ENCODE measurements around the gene DIRAS1.

Gene DIRAS1, protein sequence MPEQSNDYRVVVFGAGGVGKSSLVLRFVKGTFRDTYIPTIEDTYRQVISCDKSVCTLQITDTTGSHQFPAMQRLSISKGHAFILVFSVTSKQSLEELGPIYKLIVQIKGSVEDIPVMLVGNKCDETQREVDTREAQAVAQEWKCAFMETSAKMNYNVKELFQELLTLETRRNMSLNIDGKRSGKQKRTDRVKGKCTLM

GRCh38 chr19:2720777-2721569, at the start of gene DIRAS1:
Gene DIRAS1 (minus strand): TSS chr19:2721372. CDS start chr19:2717806, 3,566 bp downstream.
- DNase-seq (ENCODE audit: low read depth in 2 of 2), result no peak

DNA sequence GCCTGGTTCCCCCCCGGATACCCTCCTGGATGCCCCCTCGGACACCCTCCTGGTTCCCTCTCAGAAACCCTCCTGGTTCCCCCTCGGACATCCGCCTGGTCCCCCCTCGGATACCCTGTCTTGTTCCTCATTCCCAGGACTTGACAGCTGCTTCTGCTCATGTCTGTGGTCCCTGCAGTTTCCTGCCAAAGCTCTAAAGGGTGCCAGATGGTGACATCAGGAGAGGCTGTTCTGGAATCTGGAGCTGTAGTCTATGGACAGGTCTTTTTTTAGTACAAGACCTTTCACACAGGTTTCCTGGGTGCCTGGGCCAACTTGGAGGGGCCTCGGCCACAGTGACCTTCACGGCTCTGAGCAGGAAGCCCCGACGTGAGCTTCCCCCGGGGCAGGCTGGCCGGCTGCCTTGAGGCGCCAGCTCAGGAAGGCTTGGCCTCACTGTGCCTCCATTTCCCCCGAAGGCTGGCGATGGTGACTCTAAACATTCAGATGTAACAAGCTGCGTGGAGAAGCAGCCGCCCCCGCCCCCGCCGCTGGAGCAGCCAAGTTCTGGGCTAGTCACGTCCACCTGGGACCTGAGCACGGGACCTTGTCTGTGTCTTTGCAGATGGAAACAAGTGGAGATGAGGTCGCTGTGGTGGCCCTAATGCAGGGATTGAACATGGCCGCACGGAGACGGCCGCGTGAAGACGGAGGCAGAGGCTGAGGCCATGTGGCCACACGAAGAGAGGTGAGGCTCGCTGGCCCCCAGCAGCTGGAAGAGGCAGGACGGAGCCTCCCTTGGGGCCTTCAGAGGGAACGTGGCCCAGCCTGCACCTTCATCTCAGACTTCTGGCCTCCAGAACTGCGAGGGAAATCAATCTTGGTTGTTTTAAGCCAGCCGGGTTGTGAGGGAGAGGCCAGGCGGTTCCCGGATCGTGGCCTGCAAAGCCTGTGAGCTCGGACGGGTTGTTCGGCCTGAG, 49.2 kb upstream of the DIRAS1 start:
- no peak for DNase-seq (ENCODE audit: low read depth in 2 of 2)

DNA sequence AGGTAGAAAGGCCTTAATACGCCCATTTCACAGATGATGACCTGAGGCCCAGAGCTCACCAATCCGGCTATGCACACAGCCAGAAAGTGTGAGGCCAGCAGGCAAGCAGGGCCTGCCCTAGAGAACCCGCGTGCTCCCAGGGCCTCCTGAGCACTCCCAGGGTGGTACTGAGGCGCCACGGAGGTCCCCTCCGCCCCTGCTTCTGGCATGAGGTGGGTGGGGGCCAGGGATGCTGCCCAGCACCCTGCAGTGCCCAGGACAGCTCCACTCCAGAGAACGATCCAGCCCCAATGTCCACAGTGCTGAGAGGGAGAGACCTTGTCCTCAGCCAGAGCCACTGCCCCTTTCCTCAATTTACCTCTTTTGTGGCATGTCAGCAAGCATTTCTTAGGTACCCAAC, 48.0 kb upstream of the DIRAS1 start:
- DNase-seq (ENCODE audit: low read depth in 2 of 2), result no peak

- no peak for DNase-seq (ENCODE audit: low read depth in 2 of 2)
Measured at GRCh38 chr19:2768365-2769132, 47.4 kb upstream of the DIRAS1 start.

DNA sequence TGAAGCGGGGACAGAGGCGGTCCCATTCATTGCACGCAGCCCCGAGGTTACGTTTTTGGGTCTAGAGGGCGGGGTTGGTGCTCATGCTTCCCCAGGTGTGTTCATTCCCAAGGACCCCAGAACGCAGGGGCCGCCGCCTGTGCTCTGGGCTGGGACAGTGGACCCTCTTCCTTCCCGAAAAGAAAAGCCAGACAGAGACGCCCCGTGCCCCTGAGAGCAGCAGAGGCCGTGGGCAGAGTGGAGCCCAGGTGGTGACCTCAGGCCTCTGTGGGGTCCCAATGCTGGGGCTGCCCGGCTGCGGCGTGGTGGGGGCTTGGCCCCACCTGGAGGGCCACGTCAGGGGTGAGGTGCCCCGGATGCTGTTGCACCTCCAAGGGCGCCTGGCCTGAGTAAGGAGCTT, 46.5 kb upstream of the DIRAS1 start:
- no peak for DNase-seq (ENCODE audit: low read depth in 2 of 2)

DNA sequence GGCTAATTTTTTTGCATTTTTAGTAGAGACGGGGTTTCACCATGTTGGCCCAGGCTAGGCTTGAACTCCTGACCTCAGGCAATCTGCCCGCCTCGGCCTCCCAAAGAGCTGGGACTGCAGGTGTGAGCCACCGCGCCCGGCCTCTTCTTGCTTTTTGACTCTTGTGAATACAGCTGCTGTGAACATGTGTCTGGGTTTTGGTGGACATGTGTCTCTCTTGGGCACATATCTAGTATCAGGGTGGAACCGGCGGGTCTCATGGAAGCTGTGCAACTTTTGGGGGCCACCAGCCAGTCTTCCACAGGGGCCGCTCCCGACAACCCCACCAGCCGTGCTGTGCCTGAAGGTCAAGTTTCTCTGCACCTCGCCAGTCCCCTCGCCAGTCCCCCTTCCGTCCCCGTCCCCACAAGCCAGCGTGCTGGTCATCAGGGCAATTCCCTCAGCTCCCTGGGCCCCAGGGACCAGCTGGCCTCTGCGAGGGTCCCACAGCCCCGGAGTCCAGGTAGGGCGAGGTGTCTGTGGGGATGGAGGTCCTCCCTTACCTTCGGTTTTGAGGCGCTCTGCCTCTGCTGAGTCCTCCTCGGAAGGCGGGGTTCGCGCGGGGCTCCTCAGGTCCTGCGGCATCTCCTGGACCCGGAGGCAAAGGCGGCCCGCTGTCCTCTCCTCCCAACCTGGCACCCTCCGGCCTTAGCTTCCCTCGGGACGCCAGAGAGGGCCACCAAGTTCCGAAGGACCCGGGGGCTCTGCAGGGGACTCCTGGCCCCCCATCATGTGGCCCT, 45.6 kb upstream of the DIRAS1 start:
- DNase-seq (ENCODE audit: low read depth in 2 of 2), result no peak

- no peak for DNase-seq (ENCODE audit: low read depth in 2 of 2)
Measured at GRCh38 chr19:2765376-2765775, 44.2 kb upstream of the DIRAS1 start.

DNA sequence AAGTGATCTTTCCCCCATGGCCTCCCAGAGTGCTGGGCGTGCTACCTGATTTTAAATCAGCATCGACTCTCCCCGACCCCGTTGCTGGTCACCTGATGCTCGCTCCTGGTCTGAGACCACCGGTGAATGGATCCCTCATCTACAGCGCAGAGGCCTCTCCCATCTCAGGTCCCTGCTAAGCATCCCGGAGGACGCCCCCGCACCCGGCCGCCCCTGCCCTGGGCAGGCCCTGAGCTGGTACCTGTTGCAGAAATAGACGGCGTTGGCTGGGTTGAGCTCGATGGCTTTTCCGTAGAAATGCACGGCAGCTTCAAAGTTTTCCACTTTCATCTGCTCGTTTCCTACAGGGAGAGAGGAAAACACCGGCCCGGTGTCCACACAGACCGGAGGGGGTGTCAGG, 43.8 kb upstream of the DIRAS1 start:
- no peak for DNase-seq (ENCODE audit: low read depth in 2 of 2)

GRCh38 chr19:2763687-2764086, 42.5 kb upstream of the DIRAS1 start:
- DNase-seq (ENCODE audit: low read depth in 2 of 2), result no peak

DNA sequence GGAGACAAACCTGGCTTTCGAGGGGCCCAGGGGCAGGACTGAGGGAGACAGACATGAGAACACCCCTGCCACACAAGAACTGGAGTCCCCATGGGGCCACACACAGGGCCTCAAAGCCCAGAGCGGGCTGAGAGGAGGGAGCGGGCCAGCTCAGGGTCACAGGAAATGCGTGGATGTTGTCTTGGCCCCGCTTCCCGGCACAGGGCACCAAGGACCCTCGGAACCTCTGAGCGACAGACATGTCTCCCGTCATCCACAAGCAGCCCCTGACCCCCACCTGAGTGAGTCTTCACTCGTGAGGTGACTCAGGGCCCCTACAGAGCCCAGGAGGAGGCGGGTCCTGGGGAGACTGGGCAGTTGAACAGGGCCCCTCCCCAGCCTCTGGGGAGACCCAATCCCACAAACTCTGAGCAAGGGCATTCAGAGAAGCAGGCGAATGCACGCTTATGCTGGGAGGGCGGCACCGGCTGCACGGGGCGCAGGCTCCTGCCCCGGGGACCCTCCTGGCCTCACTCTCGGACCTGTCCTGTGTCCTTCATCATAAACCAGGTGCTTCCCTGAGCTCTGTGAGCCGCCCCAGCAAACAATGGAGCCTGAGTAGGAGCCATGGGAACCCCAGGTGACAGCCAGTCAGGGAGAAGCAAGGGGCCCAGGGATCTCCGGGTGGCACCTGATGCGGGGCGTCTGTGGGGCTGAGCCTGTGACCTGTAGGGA, 41.8 kb upstream of the DIRAS1 start:
- DNase-seq (ENCODE audit: low read depth in 2 of 2), result no peak

DNA sequence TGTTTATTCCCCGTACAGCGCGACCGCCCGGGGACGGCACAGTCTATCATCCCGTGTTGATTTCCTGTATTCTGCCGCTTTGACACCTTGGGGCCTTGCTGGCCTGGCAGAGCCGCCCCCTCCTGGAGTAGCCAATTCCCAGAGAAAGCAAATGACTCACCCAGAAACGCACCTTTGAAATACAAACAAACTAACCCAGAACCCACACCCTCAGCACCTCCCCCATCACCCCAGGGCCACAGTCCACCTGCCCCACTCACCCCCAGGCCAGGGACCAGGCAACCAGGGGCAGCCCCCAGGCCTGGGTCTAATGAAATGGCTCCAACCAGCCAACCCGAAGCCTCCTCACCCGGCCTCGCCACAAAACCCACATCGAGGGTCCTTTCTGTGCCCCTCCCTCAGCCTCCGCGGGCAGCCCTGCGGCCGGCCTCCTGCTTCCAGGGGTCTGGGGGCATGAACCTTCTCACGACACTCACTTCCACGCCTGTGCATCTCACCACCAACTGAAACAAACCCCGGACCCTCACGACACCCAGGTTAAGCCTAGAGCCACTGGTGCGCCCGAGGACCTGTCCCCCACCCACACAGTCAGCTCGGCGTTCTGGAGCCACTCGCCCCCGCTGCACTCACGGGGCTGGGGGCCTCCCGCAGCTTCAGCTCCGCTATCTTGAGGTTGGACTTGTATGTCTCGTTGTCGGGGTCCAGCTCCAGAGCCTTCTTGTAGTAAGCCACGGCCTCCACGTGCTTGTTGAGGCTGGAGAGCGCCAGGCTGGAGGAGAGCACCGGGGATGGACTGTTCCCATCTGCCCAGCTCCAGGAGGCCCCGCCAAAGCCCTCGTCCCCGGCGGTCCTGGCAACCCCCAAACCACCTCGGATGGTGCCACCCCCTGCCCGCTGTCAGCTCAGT, 41.0 kb upstream of the DIRAS1 start:
- DNase-seq (ENCODE audit: low read depth in 2 of 2), result no peak

DNA sequence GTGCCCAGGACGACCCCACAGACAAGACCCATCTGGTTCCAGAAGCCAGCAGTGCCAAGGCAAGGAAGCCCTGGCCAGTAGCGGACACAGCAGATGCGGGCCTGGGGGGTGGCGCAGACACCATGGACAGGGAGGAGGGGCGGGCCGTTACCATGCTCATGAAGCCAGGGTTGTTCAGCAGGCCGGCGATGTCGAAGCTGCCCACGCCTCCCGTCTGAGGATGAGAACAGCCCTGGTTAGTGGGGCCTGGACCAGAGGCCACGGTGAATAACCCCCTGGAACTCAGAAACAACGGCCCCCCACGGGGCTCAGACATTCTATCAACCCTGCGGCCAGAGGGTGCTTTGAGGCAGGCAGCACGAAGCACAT, 40.1 kb upstream of the DIRAS1 start:
- DNase-seq (ENCODE audit: low read depth in 2 of 2), result no peak

DNA sequence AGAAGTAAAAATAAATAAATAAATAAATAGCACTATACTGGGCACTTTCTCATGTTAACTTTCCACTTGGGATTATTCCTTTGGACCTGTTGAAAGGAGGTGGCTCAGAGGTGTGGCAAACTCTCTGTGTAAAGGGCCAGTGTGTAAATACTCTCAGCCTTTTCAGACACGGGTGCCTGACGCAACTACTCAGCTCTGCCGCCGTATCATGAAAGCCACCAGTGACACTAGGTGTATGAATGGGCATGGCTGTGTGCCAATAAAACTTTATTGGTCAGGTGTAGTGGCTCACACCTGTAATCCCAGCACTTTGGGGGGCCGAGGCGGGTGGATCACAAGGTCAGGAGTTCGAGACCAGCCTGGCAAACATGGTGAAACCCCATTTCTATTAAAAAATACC, 38.8 kb upstream of the DIRAS1 start:
- no peak for DNase-seq (ENCODE audit: low read depth in 2 of 2)

- no peak for DNase-seq (ENCODE audit: low read depth in 2 of 2)
Measured at GRCh38 chr19:2759362-2759761, 38.2 kb upstream of the DIRAS1 start.

DNA sequence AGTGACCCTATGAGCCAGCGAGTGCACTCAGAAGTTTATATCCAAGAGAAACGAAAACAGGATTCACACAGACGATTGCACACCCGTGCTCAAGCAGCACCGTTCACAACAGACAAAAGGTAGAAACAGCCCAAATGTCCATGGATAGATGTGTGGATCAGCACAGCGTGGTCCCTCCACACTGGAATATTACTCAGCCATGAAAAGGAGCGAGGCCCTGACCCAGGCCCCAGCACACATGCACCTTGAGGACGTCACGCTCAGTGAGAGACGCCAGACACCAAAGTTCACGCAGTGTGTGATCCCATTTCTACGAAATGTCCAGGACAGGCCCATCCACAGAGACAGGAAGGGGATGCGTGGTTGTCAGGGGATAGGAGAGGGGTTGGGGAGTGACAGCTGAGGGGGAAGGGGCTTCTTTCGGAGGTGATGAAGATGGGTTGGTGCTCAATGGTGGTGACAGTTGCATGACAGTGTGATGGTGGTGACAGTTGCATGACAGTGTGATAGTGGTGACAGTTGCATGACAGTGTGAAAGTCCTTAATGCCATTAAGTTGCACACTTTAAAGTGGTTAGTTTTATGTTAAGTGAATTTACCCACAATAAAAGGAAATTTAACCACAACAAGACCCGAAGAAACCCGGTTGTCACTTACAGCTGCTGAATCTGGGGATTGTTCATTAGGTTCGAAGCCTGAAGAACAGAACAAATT, 37.6 kb upstream of the DIRAS1 start:
- DNase-seq (ENCODE audit: low read depth in 2 of 2), result no peak

GRCh38 chr19:2756921-2757881, 36.0 kb upstream of the DIRAS1 start:
- DNase-seq (ENCODE audit: low read depth in 2 of 2), result no peak

- DNase-seq (ENCODE audit: low read depth in 2 of 2), result no peak
Measured at GRCh38 chr19:2756477-2756876, 35.3 kb upstream of the DIRAS1 start.
